ENCODE data around the gene DCP1B. TPM values are rescaled to one million over a fixed set of nuclear protein-coding genes. Genes with fewer than 3 reads are reported as not detected.

Gene DCP1B
- total RNA-seq, 3 donors from 2014 or later (not counting 1 experiment from before 2014, with no cell fraction given) = 4.7 to 8.5 (median 7.5) TPM

- H3K4me1 Mint-ChIP-seq = peaks cover 0 to 9% of the 10 kb centered on the region in 2 donors
- WGBS (ENCODE audit: insufficient coverage) = 95% methylated on average over 3 of the region's 3 CpGs
- Histone ChIP-seq H3K9me3 (ENCODE audit: control insufficient read depth, insufficient read depth, low read length) (no peaks in the 10 kb centered on the region), H3K4me1 (ENCODE audit: control insufficient read depth, insufficient read depth, low read length) (no peaks in the 10 kb centered on the region), H3K36me3 (ENCODE audit: control insufficient read depth, insufficient read depth, low read length) (peaks cover 30% of the 10 kb centered on the region), H3K27ac (ENCODE audit: low read length) (no peak overlapping the region), H3K27me3 (ENCODE audit: control insufficient read depth, insufficient read depth, low read length) (no peaks in the 10 kb centered on the region), H3K4me3 (ENCODE audit: low read length) (no peak overlapping the region)
- no peaks in the 10 kb centered on the region for H3K27me3 Mint-ChIP-seq (ENCODE audit: low read depth in 2 of 2)
- peaks cover 18% of the 10 kb centered on the region for H3K36me3 Mint-ChIP-seq
- intact Hi-C loops (cut with micrococcal nuclease) = no loop called here
- no peaks in the 10 kb centered on the region for H3K9me3 Mint-ChIP-seq
- DNase-seq (no peak), ATAC-seq (no peak)
- no peak overlapping the region for H3K4me3 Mint-ChIP-seq
- no peak overlapping the region for H3K27ac Mint-ChIP-seq
- TF ChIP-seq CTCF (IDR thresholded peaks at IDR 0.05) = no peak
These were observed 11.5 kb downstream of the DCP1B start for GRCh38 chr12:1992732-1993131.

- no peak for ATAC-seq
- over 99% methylated on average over 4 of the region's 4 CpGs for WGBS (ENCODE audit: insufficient coverage)
- DNase-seq = no peak
- Histone ChIP-seq H3K36me3 (ENCODE audit: control insufficient read depth, insufficient read depth, low read length) (peaks cover 34% of the 10 kb centered on the region), H3K4me3 (ENCODE audit: low read length) (no peak overlapping the region), H3K4me1 (ENCODE audit: control insufficient read depth, insufficient read depth, low read length) (no peaks in the 10 kb centered on the region), H3K27ac (ENCODE audit: low read length) (no peak overlapping the region), H3K9me3 (ENCODE audit: control insufficient read depth, insufficient read depth, low read length) (peaks cover 4% of the 10 kb centered on the region), H3K27me3 (ENCODE audit: control insufficient read depth, insufficient read depth, low read length) (no peaks in the 10 kb centered on the region)
- H3K4me3 Mint-ChIP-seq = no peak overlapping the region
- no peaks in the 10 kb centered on the region for H3K27me3 Mint-ChIP-seq (ENCODE audit: low read depth in 2 of 2)
- H3K36me3 Mint-ChIP-seq = peaks cover 37% of the 10 kb centered on the region
- no peak overlapping the region for H3K27ac Mint-ChIP-seq
- intact Hi-C loops (cut with micrococcal nuclease) = no loop called here
- H3K4me1 Mint-ChIP-seq = no peaks in the 10 kb centered on the region
- no peak for TF ChIP-seq CTCF (IDR thresholded peaks at IDR 0.05)
- H3K9me3 Mint-ChIP-seq = peaks cover 0 to 8% of the 10 kb centered on the region in 2 donors
These were observed 15.1 kb downstream of the DCP1B start for GRCh38 chr12:1989111-1989510.

DNA sequence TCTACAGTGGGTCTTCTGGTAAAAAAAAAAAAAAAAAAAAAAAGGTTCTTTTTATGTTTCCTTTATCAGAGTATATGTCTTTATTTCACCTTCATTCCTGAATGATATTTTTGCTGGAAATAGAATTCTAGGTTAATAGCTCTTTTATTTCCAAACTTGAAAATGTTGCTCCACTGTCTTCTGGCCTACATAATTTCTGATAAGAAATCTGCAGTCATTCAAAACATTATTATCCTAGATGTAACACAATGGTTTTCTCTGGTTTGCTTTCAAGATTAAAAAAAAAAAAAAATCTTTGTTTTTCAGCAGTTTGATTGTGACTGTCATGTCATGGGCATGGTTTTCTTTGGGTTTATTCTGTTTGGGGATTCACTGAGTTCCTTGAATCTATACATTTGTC, 19.5 kb downstream of the DCP1B start:
- H3K4me3 Mint-ChIP-seq = no peak overlapping the region
- no peak for TF ChIP-seq CTCF (IDR thresholded peaks at IDR 0.05)
- H3K27me3 Mint-ChIP-seq (ENCODE audit: low read depth in 2 of 2) = no peaks in the 10 kb centered on the region
- H3K36me3 Mint-ChIP-seq = peaks cover 38% of the 10 kb centered on the region
- intact Hi-C loops (cut with micrococcal nuclease) = no loop called here
- peaks cover 4% of the 10 kb centered on the region for H3K9me3 ChIP-seq (ENCODE audit: control insufficient read depth, insufficient read depth, low read length)
- no peak overlapping the region for H3K4me3 ChIP-seq (ENCODE audit: low read length)
- no peaks in the 10 kb centered on the region for H3K4me1 ChIP-seq (ENCODE audit: control insufficient read depth, insufficient read depth, low read length)
- peaks cover 10% of the 10 kb centered on the region for H3K36me3 ChIP-seq (ENCODE audit: control insufficient read depth, insufficient read depth, low read length)
- no peak for ATAC-seq
- peaks cover 0 to 9% of the 10 kb centered on the region in 2 donors for H3K9me3 Mint-ChIP-seq
- no peak for DNase-seq
- H3K27ac Mint-ChIP-seq = no peak overlapping the region
- H3K27ac ChIP-seq (ENCODE audit: low read length) = no peak overlapping the region
- H3K27me3 ChIP-seq (ENCODE audit: control insufficient read depth, insufficient read depth, low read length) = no peaks in the 10 kb centered on the region
- H3K4me1 Mint-ChIP-seq = no peaks in the 10 kb centered on the region

DNA sequence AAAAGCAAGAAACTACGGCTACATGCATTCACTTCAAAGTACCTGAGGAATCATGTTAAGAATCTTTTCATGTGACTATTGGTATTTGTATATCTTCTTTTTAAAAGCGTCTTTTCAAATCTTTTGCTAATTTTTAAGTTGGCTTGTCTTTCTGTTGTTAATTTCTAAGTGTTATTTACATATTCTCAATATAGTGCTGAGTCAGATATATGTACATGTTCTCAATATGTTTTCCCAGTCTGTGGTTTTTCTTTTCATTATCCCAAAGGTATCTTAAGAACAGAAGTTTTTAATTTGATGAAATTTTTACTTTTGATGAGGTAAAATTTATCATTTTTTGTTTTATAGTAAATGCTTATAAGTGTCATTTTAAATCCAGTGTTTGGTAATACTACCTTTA, 24.0 kb downstream of the DCP1B start:
- DNase-seq (no peak), ATAC-seq (no peak)
- Histone ChIP-seq H3K27me3 (ENCODE audit: control insufficient read depth, insufficient read depth, low read length) (no peaks in the 10 kb centered on the region), H3K4me3 (ENCODE audit: low read length) (no peak overlapping the region), H3K9me3 (ENCODE audit: control insufficient read depth, insufficient read depth, low read length) (no peaks in the 10 kb centered on the region), H3K36me3 (ENCODE audit: control insufficient read depth, insufficient read depth, low read length) (no peaks in the 10 kb centered on the region), H3K4me1 (ENCODE audit: control insufficient read depth, insufficient read depth, low read length) (no peaks in the 10 kb centered on the region), H3K27ac (ENCODE audit: low read length) (no peak overlapping the region)
- Mint-ChIP-seq H3K27me3 (ENCODE audit: low read depth in 2 of 2) (no peaks in the 10 kb centered on the region), H3K36me3 (peaks cover 18% of the 10 kb centered on the region), H3K27ac (no peak overlapping the region), H3K4me3 (no peak overlapping the region), H3K9me3 (peaks cover 0 to 6% of the 10 kb centered on the region in 2 donors), H3K4me1 (no peaks in the 10 kb centered on the region)
- WGBS (ENCODE audit: insufficient coverage) = 100% methylated on average over 1 of the region's 2 CpGs
- TF ChIP-seq CTCF (IDR thresholded peaks at IDR 0.05) = no peak
- intact Hi-C loops (cut with micrococcal nuclease) = no loop called here

All from natural killer cell (primary cell).